ENCODE results near the gene OBSCN. TPM values are rescaled to one million over a fixed set of nuclear protein-coding genes. Genes with fewer than 3 reads are reported as not detected.
A peak's percentile ranks its signal among the peaks of the same experiment; 100 is the strongest.

The OBSCN gene
- total RNA-seq, 2 donors from 2014 or later = 194 to 201 TPM

GRCh38 chr1:228364706-228365213 is 156.9 kb downstream of the OBSCN start:
- no peak for ATAC-seq
- peak; percentile 15 for DNase-seq
- intact Hi-C loops (cut with DNase I) = no loop called here

GRCh38 chr1:228365271-228366061 is 157.6 kb downstream of the OBSCN start:
- intact Hi-C loops (cut with DNase I) = no loop called here
- ATAC-seq (no peak), DNase-seq (peak; percentile 12)

GRCh38 chr1:228366062-228366865 is 158.4 kb downstream of the OBSCN start:
- intact Hi-C loops (cut with DNase I) = no loop called here
- peak; percentile 18 for DNase-seq
- no peak for ATAC-seq

- ATAC-seq = no peak
- DNase-seq = peak; percentile 22
- intact Hi-C loops (cut with DNase I) = no loop called here
Observed at GRCh38 chr1:228366866-228367741, 159.3 kb downstream of the OBSCN start.

- peak in 1 of 2 donors; percentile 1 for ATAC-seq
- intact Hi-C loops (cut with DNase I) = no loop called here
- DNase-seq = peak; percentile 28
Observed at GRCh38 chr1:228367798-228368791, 160.3 kb downstream of the OBSCN start.

GRCh38 chr1:228368801-228369607 is 161.2 kb downstream of the OBSCN start:
- DNase-seq = peak; percentile 85
- peak; percentile 67 to 69 for ATAC-seq
- intact Hi-C loops (cut with DNase I) = no loop called here

- intact Hi-C loops (cut with DNase I) = no loop called here
- no peak for ATAC-seq
- peak; percentile 15 for DNase-seq
Observed at GRCh38 chr1:228369608-228370438, 162.0 kb downstream of the OBSCN start.

- DNase-seq (no peak), ATAC-seq (no peak)
- intact Hi-C loops (cut with DNase I) = no loop called here
Observed at GRCh38 chr1:228370439-228370940, 162.6 kb downstream of the OBSCN start.

GRCh38 chr1:228370941-228371740 is 163.3 kb downstream of the OBSCN start:
- peak; percentile 6 to 24 for ATAC-seq
- peak; percentile 57 for DNase-seq
- intact Hi-C loops (cut with DNase I) = no loop called here

- intact Hi-C loops (cut with DNase I) = no loop called here
- ATAC-seq (peak in 1 of 2 donors; percentile 0), DNase-seq (no peak)
Observed at GRCh38 chr1:228371741-228372182, 163.9 kb downstream of the OBSCN start.

- peak; percentile 25 for DNase-seq
- ATAC-seq = no peak
- intact Hi-C loops (cut with DNase I) = no loop called here
Observed at GRCh38 chr1:228372183-228373003, 164.5 kb downstream of the OBSCN start.

GRCh38 chr1:228373004-228373680 is 165.3 kb downstream of the OBSCN start:
- ATAC-seq (no peak), DNase-seq (no peak)
- intact Hi-C loops (cut with DNase I) = no loop called here

GRCh38 chr1:228373681-228374571 is 166.1 kb downstream of the OBSCN start:
- ATAC-seq (no peak), DNase-seq (peak; percentile 24)
- intact Hi-C loops (cut with DNase I) = no loop called here
